NCI-H526 (cell line): ENCODE results near the gene SLC27A5.
"Not testable (repeated sequence)": the region's sequence is repeated elsewhere in the genome, so short reads cannot be mapped to it uniquely, and the experiment has no call there.

Experiments used
- DNase-seq, 2 experiments: peaks; one replicate each; lab custom pipeline; 2025; lab: John Stamatoyannopoulos, UW

Gene SLC27A5

DNA sequence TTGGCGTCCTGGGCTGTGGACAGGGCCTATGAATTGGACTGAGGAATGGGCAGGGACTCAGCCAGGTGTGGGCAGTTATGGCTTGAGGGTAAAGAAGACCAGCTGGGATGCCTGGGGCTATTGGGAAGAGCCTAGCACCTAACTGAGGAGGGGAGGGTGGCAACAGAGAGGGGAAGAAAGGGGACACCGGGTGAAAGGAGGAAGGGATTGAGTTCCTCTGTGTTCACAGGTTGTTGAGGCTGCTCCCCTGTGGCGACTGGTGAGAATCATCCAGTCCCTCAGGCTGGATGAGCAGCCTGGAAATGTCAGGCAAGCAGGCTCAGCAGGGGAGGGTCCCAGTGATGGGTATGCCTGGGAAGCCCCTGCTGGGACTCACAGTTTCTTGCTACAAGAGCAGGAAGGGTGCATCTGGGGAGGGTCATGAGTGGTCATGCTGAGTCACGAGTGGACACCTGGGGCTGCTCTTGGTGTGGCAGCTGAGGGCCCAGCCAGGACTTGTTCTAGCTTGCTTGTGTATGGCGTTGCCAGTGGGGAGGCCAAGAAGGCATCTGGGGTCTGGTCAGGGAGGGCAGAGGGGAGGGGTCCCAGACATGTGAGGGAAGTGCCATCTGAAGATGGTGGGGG, 43.5 kb downstream of the SLC27A5 start:
- DNase-seq, result no peak

DNA sequence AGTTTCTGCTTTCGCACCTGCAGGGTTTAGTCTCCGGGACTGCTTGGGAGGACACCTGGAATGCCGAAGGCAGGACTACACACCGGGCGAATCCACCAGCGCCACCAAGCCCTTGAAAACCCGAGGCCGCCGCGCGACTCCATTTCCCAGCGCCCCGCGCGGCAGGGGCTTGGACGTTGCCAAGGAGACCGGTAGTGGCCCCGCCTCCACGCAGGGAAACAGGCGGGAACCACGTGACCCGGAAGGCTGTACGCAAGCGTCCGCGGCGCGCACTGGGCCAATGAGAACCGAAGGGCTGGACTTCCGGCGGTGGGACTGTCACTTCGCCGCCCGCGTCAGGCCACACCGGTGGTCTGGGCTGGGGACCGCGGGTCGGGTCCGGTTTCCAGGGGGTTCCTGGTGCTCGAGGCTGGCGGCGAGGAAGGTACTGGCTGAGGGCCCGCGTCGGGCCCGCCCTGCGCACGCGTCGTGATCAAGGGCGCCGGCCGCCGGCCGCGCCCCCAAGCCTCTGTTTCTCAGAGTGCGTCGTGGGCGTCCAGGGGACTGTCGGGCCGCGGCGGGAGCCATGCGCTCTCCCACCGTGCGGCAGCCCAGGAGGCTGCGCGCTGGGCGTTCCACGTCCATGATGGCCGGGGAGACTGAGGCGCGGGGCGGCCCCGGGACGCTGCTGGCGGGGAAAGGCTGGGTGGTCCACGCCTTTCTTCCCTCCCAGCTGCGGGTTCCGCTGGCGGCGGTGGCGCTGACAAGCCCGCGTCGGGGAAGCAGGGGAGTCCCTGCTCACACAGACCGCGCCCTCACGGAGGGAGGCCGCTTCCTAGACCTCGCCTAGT, 44.8 kb downstream of the SLC27A5 start, which contains the start of gene ZNF324:
TSS of gene ZNF324 (plus strand) at position 321 of the 830 bp plus-strand sequence. CDS start 2,106 bp downstream, outside the sequence.
- DNase-seq, result peak; percentile 88 to 99

GRCh38 chr19:58466089-58466759, 45.6 kb downstream of the SLC27A5 start:
- no peak for DNase-seq

GRCh38 chr19:58460039-58460438, 51.8 kb downstream of the SLC27A5 start:
- no peak for DNase-seq

- DNase-seq, result no peak
These were observed 55.7 kb downstream of the SLC27A5 start for GRCh38 chr19:58456111-58456510.

DNA sequence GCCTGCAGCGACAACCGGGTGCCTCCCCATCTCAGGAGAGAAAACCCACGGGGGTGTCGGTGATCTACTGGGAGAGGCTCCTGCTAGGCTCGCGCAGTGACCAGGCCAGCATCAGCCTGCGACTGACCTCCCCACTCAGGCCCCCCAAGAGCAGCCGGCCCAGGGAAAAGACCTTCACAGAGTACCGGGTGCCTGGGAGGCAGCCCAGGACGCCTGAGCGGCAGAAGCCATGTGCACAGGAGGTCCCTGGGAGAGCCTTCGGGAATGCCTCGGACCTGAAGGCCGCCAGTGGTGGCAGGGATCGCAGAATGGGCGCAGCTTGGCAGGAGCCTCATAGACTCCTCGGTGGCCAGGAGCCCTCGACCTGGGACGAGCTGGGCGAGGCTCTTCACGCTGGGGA, 56.5 kb downstream of the SLC27A5 start:
- DNase-seq, result no peak

- DNase-seq, result no peak
These were observed 58.0 kb downstream of the SLC27A5 start for GRCh38 chr19:58453743-58454142.

GRCh38 chr19:58451358-58452101, 60.3 kb downstream of the SLC27A5 start, which contains the start of gene ZNF324B:
ZNF324B (plus strand) TSS chr19:58451622; CDS start chr19:58453702, 2,080 bp downstream.
- DNase-seq, result peak; percentile 95 to 98

GRCh38 chr19:58450856-58451357, 60.9 kb downstream of the SLC27A5 start:
- peak in 1 of 2 experiments; percentile 67 for DNase-seq

DNA sequence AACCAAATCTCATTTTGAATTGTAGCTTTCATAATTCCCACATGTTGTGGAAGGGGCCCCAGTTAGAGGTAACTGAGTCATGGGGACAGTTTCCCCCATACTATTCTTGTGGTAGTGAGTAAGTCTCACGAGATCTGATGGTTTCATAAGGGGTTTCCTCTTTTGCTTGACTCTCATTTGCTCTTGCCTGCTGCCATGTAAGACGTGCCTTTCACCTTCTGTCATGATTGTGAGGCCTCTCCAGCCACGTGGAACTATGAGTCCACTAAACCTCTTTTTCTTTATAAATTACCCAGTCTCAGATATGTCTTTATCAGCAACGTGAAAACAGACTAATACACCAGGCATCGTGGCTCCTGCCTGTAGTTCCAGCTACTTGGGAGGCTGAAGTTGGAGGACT, 61.8 kb downstream of the SLC27A5 start:
- not testable (repeated sequence) for DNase-seq

- not testable (repeated sequence) for DNase-seq
These were observed 62.9 kb downstream of the SLC27A5 start for GRCh38 chr19:58448860-58449259.
